ENCODE measurements around the gene LBX2.

The LBX2 gene

GRCh38 chr2:74457549-74458131 is 41.8 kb downstream of the LBX2 start:
- DNase-seq (ENCODE audit: low read depth, low spot score), result no peak

DNA sequence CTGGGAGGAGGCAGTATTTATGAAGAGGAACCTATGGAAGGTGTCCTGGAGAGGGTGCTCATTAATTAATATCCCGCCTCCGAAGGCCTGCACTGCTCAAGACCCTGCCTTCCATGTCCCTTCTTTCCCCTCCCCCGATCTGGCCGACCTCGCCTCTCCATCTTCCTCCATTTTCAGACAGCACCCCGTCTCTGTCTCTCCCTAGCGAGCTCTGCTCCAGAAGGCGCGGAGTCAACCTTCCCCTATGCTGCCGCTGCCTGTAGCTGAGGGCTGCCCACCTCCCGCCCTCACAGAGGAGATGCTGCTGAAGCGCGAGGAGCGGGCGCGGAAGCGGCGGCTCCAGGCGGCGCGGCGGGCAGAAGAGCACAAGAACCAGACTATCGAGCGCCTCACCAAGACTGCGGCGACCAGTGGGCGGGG is 42.3 kb downstream of the LBX2 start:
- no peak for DNase-seq (ENCODE audit: low read depth, low spot score)

DNA sequence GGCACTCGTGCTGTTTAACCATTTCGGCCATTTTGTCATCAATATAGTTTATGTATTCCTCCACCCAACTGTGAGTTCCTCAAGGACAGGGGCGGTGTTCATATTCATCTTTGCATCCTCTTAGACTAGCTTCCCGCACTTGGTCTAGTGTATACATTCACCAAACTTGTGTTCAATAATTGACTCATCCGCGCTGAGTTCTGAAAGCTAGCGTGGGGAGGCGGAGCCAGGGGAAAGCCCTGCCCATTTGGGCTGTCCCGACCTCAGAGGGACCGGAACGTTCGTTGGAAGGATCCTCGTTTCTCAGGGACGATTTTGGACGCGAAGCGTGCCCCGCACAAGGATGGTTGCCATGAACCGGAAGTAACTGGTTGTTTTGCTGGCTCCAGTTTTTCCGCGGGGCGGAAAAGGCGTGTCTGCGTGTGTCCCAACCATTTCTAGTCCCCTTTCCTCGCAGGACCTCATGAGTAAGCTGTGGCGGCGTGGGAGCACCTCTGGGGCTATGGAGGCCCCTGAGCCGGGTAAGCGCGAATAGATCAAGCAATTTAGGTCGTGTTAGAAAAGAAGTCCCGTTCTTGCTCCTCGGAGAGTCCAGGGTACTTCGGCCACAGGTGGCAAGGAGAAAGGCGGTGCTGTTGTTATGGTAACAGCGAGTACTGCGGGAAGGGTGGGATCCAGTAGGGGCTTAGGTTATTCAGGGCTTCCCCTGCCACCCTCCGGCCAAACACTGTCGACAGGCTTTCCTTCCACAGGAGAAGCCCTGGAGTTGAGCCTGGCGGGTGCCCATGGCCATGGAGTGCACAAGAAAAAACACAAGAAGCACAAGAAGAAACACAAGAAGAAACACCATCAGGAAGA is 44.5 kb downstream of the LBX2 start, which contains the start of gene INO80B:
Gene INO80B, plus strand, starts transcription at position 434 of the 858 bp plus-strand sequence. Its CDS starts 30 bp downstream, at position 464.
- peak; percentile 97 for DNase-seq (ENCODE audit: low read depth, low spot score)

DNA sequence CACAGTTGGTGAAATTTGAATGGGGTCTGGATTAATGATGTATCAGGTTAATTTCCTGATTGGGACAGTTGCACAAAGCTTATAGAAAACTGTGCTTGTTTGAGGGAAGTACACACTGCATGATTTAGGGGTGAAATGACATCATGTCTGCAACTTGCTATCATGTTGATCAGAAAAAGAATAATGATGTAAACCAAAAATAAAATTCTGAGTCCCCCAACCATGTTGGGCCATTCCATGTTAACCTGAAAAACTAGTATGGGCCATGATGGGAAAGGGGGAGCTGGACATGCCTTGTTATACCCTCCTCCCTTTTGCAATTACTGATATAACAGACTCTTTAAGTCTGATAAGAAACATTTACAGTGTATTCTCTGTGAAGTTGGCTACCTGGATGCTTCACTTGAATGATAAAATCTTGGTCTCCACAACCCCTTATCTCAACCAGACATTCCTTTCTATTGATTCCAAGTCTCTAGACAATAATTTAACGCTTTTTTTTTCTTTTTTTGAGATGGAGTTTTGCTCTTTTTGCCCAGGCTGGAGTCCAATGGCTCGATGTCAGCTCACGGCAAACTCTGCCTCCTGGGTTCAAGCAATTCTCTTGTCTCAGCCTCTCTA is 48.7 kb downstream of the LBX2 start:
- DNase-seq (ENCODE audit: low read depth, low spot score), result no peak

DNA sequence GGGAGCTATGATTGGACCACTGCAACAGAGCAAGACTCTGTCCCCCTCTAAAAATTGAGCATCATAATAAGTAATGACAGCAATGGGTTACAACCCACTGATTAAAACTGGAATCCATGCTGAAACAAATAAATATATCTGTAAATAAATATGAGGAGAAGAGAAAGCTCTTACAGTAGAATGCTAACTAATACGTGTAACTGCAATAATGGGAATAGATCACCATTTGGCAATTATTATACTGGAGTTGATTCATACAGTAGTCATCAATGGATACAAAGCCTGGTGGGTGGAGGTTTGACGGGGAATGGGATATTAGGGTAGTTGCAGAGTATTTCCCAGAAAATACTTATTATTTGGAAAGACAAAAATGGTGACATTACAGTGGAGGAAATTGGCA is 50.6 kb downstream of the LBX2 start:
- no peak for DNase-seq (ENCODE audit: low read depth, low spot score)
